B cell (primary cell): ENCODE results near the gene GPBP1L1. TPM values are rescaled to one million over a fixed set of nuclear protein-coding genes. Genes with fewer than 3 reads are reported as not detected.

Experiments used
- ATAC-seq: fragments of 200-7000 bp; cut with Tn5 transposase; one replicate; pipeline ENCODE4 v1.10.0; 2021; ENCODE audit warnings: low read depth, mild to moderate bottlenecking, moderate number of reproducible peaks, moderate library complexity
- CTCF ChIA-PET: fragments of 350-600 bp; sonication (Branson Sonifier 250); formaldehyde crosslinking; loops from one replicate; lab custom pipeline; 2021; ENCODE audit warnings: antibody characterized with exemption, inconsistent platforms; lab: Charles Lee
- POLR2A ChIA-PET: fragments of 350-600 bp; sonication (Branson Sonifier 250); formaldehyde crosslinking; loops from one replicate; lab custom pipeline; 2021; ENCODE audit warnings: antibody characterized with exemption; lab: Charles Lee
- DNase-seq: peaks from one replicate; pipeline ENCODE4 v3.0.0; 2013
- H2AFZ ChIP-seq: 2 replicates; pipeline ENCODE4 v1.6.1; 2012; ENCODE audit warnings: mild to moderate bottlenecking, low read depth, low read length; ENCODE audit not compliant: insufficient read depth, poor library complexity, severe bottlenecking
- H3K27ac ChIP-seq, 2 donors: 1 replicate in 1 of 2; 2 replicates in 1 of 2; pipeline ENCODE4 v1.5.1; 2012 to 2013; ENCODE audit warnings: low read length in 2 of 2, mild to moderate bottlenecking in 2 of 2, moderate library complexity in 1 of 2
- H3K27me3 ChIP-seq, 4 experiments: fragments of 200-600 bp in 1 of 4; sonication (generic) in 1 of 4; replicated peaks in 1 of 4; 1 replicate in 2 of 4; 2 replicates in 2 of 4; pipeline versions ENCODE4 v1.6.1 to v1.7.0; 2013 to 2016; ENCODE audit warnings: low read length in 3 of 4, mild to moderate bottlenecking in 2 of 4, mixed read lengths in 1 of 4, moderate library complexity in 1 of 4; ENCODE audit not compliant: insufficient read depth in 4 of 4, control insufficient read depth in 3 of 4; ENCODE audit errors: control extremely low read depth in 1 of 4
- H3K36me3 ChIP-seq, 2 experiments: replicated peaks in 1 of 2; 1 replicate in 1 of 2; 2 replicates in 1 of 2; pipeline versions ENCODE4 v1.6.1 to v1.7.1; 2013; ENCODE audit warnings: low read length in 1 of 2; ENCODE audit not compliant: insufficient read depth in 2 of 2, control insufficient read depth in 1 of 2; ENCODE audit errors: control extremely low read depth in 1 of 2, extremely low read depth in 1 of 2
- H3K4me1 ChIP-seq, 2 donors: fragments of 200-600 bp in 1 of 2; sonication (generic) in 1 of 2; 1 replicate in 1 of 2; 2 replicates in 1 of 2; pipeline versions ENCODE4 v1.5.1 to v1.6.1; 2013 to 2017; ENCODE audit warnings: low read length in 2 of 2; ENCODE audit not compliant: control insufficient read depth in 2 of 2, insufficient read depth in 2 of 2
- H3K4me2 ChIP-seq: replicated peaks from 2 replicates; pipeline ENCODE3; 2012; ENCODE audit warnings: mild to moderate bottlenecking, low read depth, low read length; ENCODE audit not compliant: poor library complexity, severe bottlenecking
- H3K4me3 ChIP-seq, 5 experiments: fragments of 200-600 bp in 1 of 5; sonication (generic) in 1 of 5; 1 replicate in 3 of 5; 2 replicates in 2 of 5; pipeline versions ENCODE4 v1.5.1 to v1.7.0; 2011 to 2016; ENCODE audit warnings: low read length in 4 of 5, mild to moderate bottlenecking in 4 of 5, low read depth in 2 of 5, control low read depth in 1 of 5, moderate library complexity in 1 of 5; ENCODE audit not compliant: insufficient read depth in 1 of 5; ENCODE audit errors: control extremely low read depth in 1 of 5, extremely low read depth in 1 of 5
- H3K79me2 ChIP-seq: fragments of 200-600 bp; sonication (generic); one replicate; pipeline ENCODE4 v1.6.0; 2016; ENCODE audit warnings: low read length; ENCODE audit not compliant: control insufficient read depth, insufficient read depth
- H3K9ac ChIP-seq: fragments of 200-600 bp; sonication (generic); 2 replicates; pipeline ENCODE4 v1.6.1; 2017; ENCODE audit warnings: mild to moderate bottlenecking, low read length, moderate library complexity
- H3K9me3 ChIP-seq, 3 donors: one replicate each; pipeline versions ENCODE4 v1.6.1 to v1.7.1; 2013; ENCODE audit warnings: low read length in 2 of 3; ENCODE audit not compliant: control insufficient read depth in 2 of 3, insufficient read depth in 1 of 3; ENCODE audit errors: control extremely low read depth in 1 of 3
- H4K20me1 ChIP-seq: 2 replicates; pipeline ENCODE4 v1.6.0; 2012; ENCODE audit warnings: mild to moderate bottlenecking, low read length; ENCODE audit not compliant: insufficient read depth, control insufficient read depth, poor library complexity, severe bottlenecking
- H3K27ac Mint-ChIP-seq: one replicate; pipeline ENCODE4 v1.8.0; 2021; ENCODE audit warnings: mixed read lengths
- H3K27me3 Mint-ChIP-seq: one replicate; pipeline ENCODE4 v1.8.0; 2021; ENCODE audit warnings: mixed read lengths
- H3K4me1 Mint-ChIP-seq: one replicate; pipeline ENCODE4 v1.8.0; 2021; ENCODE audit warnings: mixed read lengths
- H3K4me3 Mint-ChIP-seq: one replicate; pipeline ENCODE4 v1.8.0; 2021; ENCODE audit warnings: mixed read lengths
- H3K9me3 Mint-ChIP-seq: one replicate; pipeline ENCODE4 v1.8.0; 2022; ENCODE audit warnings: mixed read lengths; ENCODE audit not compliant: insufficient read depth
- CTCF ChIP-seq: fragments of 200-600 bp; IDR thresholded peaks from one replicate; pipeline ENCODE4 v1.8.0; 2022; ENCODE audit warnings: antibody characterized with exemption, mild to moderate bottlenecking
- EZH2 ChIP-seq: IDR thresholded peaks from 2 replicates; pipeline ENCODE4 v1.6.1; 2012; ENCODE audit warnings: borderline replicate concordance, low read depth, mild to moderate bottlenecking, moderate library complexity, low read length; ENCODE audit not compliant: insufficient read depth, poor library complexity, severe bottlenecking
- WGBS: methylation state at CpG from one replicate; pipeline ENCODE4 v1.1.5; 2013; ENCODE audit warnings: missing lambda C conversion rate; ENCODE audit not compliant: insufficient coverage; 5-methylcytosine and 5-hydroxymethylcytosine counted together
- intact Hi-C: fragments of 100-400 bp; cut with micrococcal nuclease; formaldehyde crosslinking; loops from one replicate; pipeline ENCODE4 v1.10.0; 2022
- polyA plus RNA-seq: library from polyadenylated mRNA; depleted of rRNA; stranded (reverse); fragments of >200 nt; gene quantifications from 2 replicates; pipeline ENCODE4 v1.2.3, GENCODE V29; 2012
- total RNA-seq, 2 donors: library from RNA; stranded (reverse); fragments of 120-200 nt in 1 of 2; gene quantifications; 1 replicate in 1 of 2; 2 replicates in 1 of 2; pipeline versions ENCODE4 v1.2.3 to v1.2.4, GENCODE V29; 2013 to 2022

The GPBP1L1 gene
- total and polyA plus RNA-seq, 2 donors (not counting 1 experiment from before 2014, with no cell fraction given): 75.5 to 137 TPM

GRCh38 chr1:45682942-45683341 lies 3.4 kb downstream of the GPBP1L1 start:
- WGBS: no CpG with 5 or more reads among the region's 6 CpGs
- H3K27me3 ChIP-seq: no peaks in the 10 kb centered on the region
- Mint-ChIP-seq H3K9me3 (no peaks in the 10 kb centered on the region), H3K4me3 (no peak overlapping the region), H3K27ac (no peak overlapping the region), H3K4me1 (peaks cover 69% of the 10 kb centered on the region), H3K27me3 (no peaks in the 10 kb centered on the region)
- intact Hi-C loops: loop anchor here (10.0 kb wide), 1 partner anchor 948 kb away; the partner anchor contains the start of genes KIF2C and RNU5D-1
- TF ChIP-seq CTCF (no peak), EZH2 (no peak)
- peaks cover 47% of the 10 kb centered on the region for H4K20me1 ChIP-seq
- H3K4me1 ChIP-seq: peaks cover 23 to 49% of the 10 kb centered on the region in 2 donors
- DNase-seq: no peak
- no peak overlapping the region for H3K27ac ChIP-seq
- CTCF ChIA-PET: no interaction called here
- H3K36me3 ChIP-seq: no peaks in the 10 kb centered on the region
- H3K4me2 ChIP-seq: no peak overlapping the region
- no peak for ATAC-seq
- no peak overlapping the region for H2AFZ ChIP-seq
- peaks cover 84% of the 10 kb centered on the region for H3K79me2 ChIP-seq
- POLR2A ChIA-PET: interaction anchor here (0.6 to 0.7 kb wide), 2 partner anchors 12 to 1009 kb away, joined by 3 to 6 read pairs; no protein-coding TSS in a partner anchor
- H3K9me3 ChIP-seq: no peaks in the 10 kb centered on the region
- no peak overlapping the region for H3K4me3 ChIP-seq
- H3K9ac ChIP-seq: no peak overlapping the region

- peak overlapping the region; percentile 23 for H3K4me2 ChIP-seq
- H3K27me3 ChIP-seq: no peaks in the 10 kb centered on the region
- no peak overlapping the region for H3K9ac ChIP-seq
- Mint-ChIP-seq H3K27ac (no peak overlapping the region), H3K27me3 (no peaks in the 10 kb centered on the region), H3K4me1 (peaks cover 71% of the 10 kb centered on the region), H3K9me3 (no peaks in the 10 kb centered on the region), H3K4me3 (peak overlapping the region; percentile 57)
- intact Hi-C loops: no loop called here
- no peaks in the 10 kb centered on the region for H3K9me3 ChIP-seq
- H3K27ac ChIP-seq: peak overlapping the region in 1 of 2 donors; percentile 32
- no peak for ATAC-seq
- H2AFZ ChIP-seq: no peak overlapping the region
- no peak for DNase-seq
- CTCF ChIA-PET: no interaction called here
- no peaks in the 10 kb centered on the region for H3K36me3 ChIP-seq
- H3K79me2 ChIP-seq: peaks cover 99% of the 10 kb centered on the region
- peaks cover 13 to 40% of the 10 kb centered on the region in 2 donors for H3K4me1 ChIP-seq
- H4K20me1 ChIP-seq: peaks cover 70% of the 10 kb centered on the region
- WGBS: 22% methylated on average over 3 of the region's 3 CpGs
- H3K4me3 ChIP-seq: no peak overlapping the region
- POLR2A ChIA-PET: no interaction called here
- TF ChIP-seq CTCF (no peak), EZH2 (no peak)
These were observed 7.2 kb downstream of the GPBP1L1 start for GRCh38 chr1:45679123-45679522.
